ENCODE measurements around the gene NFIL3.

The NFIL3 gene

DNA sequence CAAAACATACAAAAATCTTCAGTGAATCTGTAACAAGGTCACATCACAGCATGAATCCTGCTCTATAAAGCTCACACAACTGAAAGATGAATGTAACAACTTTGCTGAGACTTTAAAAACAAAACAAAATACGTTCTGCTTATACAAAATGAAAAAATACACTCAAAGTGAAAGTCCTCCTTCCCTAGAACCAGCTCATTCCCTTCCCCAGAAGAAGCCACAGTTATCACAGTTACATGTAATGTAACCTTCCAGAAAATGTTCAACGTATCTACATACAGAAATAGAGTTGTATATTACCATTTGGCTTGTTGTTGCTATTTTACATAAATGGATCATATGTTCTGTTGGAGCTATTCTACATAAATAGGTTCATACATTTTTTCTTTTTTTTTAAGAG is 64.5 kb downstream of the NFIL3 start:
- no peak for DNase-seq (ENCODE audit: extremely low spot score)
- ChIA-PET CTCF (interaction anchor here (0.6 kb wide), 1 partner anchor 457 kb away, joined by 3 read pairs; no protein-coding TSS in a partner anchor), POLR2A (no interaction called here)
- TF ChIP-seq ARNT (IDR thresholded peaks at IDR 0.05) (no peak), FOXA1 (IDR thresholded peaks at IDR 0.05) (no peak), HDGF (IDR thresholded peaks at IDR 0.05; ENCODE audit: borderline replicate concordance) (no peak), ELF4 (IDR thresholded peaks at IDR 0.05) (no peak), CTBP1 (IDR thresholded peaks at IDR 0.05; ENCODE audit: borderline replicate concordance) (no peak), ZNF384 (IDR thresholded peaks at IDR 0.05) (no peak), TARDBP (IDR thresholded peaks at IDR 0.05) (no peak), SUZ12 (IDR thresholded peaks at IDR 0.05) (no peak), L3MBTL2 (conservative IDR thresholded peaks at IDR 0.05) (no peak), NFRKB (IDR thresholded peaks at IDR 0.05) (no peak), SP1 (IDR thresholded peaks at IDR 0.05) (no peak), LEF1 (IDR thresholded peaks at IDR 0.05; ENCODE audit: borderline replicate concordance) (no peak), BHLHE40 (IDR thresholded peaks at IDR 0.05; ENCODE audit: borderline replicate concordance) (no peak)
- TF ChIP-seq, protein P1, sequence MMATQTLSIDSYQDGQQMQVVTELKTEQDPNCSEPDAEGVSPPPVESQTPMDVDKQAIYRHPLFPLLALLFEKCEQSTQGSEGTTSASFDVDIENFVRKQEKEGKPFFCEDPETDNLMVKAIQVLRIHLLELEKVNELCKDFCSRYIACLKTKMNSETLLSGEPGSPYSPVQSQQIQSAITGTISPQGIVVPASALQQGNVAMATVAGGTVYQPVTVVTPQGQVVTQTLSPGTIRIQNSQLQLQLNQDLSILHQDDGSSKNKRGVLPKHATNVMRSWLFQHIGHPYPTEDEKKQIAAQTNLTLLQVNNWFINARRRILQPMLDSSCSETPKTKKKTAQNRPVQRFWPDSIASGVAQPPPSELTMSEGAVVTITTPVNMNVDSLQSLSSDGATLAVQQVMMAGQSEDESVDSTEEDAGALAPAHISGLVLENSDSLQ (IDR thresholded peaks at IDR 0.05): no peak

Measured in HEK293T (cell line).